NCI-H187 (cell line): ENCODE measurements around the gene EHBP1L1.
A peak's percentile ranks its signal among the peaks of the same experiment; 100 is the strongest.
"Not testable (repeated sequence)": the region's sequence is repeated elsewhere in the genome, so short reads cannot be mapped to it uniquely, and the experiment has no call there.

Source experiments
- DNase-seq, 2 experiments: peaks; one replicate each; lab custom pipeline; 2025; lab: John Stamatoyannopoulos, UW

The EHBP1L1 gene

DNA sequence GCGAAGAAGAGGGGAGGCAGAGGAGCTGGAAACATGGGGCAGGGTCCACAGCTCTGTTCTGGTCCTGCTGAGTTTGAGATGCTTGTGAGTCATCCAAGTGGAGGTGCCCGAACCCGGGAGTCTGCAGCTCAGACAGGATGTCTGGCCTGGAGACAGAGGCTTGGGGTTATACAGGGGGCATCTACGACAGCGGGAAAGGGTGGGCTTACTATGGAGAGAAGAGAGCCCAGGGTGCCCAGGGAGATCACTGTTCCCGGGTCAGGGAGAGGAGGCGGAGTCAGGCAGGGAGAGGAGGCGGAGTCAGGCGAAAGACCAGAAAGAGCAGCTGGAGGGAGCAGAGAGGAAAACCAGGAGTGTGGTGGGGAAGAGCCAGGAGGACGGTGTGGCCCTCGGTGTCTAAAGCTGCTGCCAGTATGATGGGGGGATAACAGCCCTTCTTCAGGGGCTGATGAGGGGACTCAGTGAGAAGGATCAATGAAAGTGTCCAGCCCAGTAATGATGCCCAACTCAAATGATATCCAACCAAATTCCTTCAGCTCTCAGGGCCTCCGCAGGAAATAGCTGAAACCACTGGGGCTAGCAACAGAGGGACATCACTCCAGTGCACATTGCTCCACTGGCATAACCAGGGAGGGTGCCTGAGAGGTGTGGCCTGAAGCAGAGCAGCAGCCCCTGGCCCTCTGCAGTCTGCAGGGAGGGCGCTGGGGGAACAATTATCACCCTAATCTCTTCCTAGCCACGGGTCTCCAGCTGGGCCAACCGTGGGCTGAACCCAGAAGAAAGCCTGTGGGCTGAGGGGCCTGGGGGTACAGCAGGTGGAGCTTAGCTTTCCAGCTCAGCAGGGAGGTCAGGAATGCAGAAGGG lies 15.1 kb upstream of the EHBP1L1 start:
- DNase-seq: no peak

DNA sequence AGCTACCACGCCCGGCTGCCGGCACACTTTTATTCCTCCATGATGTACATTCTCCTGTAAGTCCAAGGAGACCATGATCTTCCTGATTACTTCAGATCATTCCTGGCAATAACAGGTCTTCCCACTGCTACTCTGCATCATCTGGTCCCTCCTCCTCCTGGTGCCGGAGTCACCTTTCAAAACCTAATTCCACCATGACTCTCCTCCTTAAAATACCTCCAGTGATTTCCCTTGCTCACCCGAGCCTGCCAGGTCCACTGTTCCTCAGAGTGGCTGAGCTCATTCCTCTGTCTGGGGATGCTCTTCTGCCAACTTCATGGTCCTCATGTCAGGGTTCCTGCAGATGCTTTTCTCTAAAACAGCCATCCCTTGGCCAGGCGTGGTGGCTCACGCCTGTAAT lies 13.8 kb upstream of the EHBP1L1 start:
- DNase-seq: no peak

DNA sequence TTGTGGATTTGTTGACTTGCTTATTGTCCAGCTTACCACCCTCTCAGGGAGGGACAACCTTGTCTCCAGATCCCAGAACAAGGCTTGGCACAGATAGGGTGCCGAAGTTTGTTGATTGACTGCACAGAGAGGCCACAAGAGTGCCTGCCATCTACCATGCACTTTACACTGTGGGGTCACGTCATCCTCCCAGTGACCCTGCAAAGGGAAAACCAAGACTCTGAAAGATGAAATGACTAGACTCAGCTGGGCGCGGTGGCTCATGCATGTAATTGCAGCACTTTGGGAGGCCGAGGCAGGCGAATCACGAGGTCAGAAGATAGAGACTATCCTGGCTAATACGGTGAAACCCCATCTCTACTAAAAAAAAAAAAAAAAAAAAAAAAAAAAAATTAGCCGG lies 13.1 kb upstream of the EHBP1L1 start:
- DNase-seq: no peak

DNA sequence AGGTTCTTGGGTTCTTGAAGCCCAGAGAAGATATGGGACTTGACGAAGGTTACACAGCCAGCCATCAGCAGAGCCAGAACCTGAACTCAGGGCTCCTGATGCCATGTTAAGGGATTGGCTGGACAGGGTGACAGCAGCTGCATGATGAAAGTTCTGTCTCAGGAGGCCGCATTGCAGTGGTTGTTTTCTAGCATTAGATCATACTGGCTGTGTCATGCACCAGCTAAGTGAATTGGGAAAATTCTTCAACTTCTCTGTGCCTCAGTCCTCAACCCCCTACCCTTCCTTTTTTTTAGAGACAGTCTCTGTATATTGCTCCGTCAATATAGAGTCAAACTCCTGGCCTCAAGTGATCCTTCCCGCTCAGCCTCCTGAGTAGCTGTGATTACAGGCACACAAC lies 12.3 kb upstream of the EHBP1L1 start:
- no peak for DNase-seq

DNA sequence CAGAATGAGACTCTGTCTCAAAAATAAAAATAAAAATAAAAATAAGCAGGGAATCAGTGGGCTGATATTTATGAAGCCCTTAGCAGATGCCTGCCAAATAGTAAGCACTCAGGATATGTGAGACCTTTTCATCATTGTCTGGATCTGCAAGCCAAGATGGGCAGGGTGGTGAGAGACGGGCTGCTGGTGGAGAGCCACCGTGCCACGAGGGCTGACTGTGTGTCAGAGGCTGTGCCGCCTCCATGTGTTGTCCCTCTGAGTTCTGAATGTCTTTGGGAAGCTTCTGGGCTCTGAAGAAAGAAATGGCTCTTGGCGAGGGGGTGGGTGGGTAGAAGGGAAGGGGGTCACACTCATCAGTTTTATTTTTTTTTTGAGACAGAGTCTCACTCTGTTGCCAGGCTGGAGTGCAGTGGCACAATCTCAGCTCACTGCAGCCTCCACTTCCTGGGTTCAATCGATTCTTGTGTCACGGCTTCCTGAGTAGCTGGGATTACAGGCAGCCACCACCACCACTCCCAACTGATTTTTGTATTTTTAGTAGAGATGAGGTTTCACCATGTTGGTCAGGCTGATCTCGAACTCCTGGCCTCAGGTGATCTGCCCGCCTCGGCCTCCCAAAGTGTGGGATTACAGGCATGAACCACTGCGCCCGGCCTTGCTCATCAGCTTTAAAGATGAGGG lies 10.8 kb upstream of the EHBP1L1 start:
- not testable (repeated sequence) for DNase-seq

DNA sequence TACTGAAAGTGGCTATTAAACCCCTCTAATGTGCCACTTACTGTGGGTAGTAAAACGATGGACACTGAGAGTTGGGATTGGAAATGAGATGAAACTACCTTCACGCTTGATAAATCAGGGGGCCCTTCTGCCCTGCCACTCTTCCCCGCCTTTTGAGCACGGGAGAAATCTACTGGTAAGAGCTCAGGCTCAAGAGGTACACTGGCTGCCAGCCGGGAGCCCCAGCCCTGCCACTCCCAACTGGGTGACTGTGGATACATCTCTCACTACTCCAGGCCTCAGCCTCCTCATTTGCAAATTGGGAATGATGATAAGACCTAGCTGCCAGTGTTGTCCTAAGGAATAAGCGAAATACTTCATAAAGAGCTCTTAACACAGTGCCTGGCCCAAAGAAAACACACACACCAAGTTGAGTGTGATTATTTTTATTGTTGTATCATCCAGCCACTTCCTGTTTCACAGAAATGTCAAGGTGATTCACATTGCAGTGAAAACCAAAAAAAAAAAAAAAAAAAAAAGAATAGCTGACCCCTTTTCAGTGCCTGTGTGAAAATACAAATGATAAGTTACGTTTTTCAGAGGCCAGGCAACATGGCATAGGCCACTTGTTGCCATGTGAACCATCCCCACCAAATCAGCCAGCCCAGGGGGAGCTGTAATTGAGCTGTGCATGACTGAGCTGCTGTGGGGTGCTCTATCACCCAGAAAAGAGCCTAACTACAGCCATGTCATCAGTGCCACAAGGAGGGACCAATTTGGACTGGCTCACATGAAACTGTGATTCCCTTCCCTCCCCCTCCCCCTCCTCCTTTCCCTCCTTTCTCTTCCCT lies 10.0 kb upstream of the EHBP1L1 start:
- DNase-seq: peak; percentile 22 to 59

DNA sequence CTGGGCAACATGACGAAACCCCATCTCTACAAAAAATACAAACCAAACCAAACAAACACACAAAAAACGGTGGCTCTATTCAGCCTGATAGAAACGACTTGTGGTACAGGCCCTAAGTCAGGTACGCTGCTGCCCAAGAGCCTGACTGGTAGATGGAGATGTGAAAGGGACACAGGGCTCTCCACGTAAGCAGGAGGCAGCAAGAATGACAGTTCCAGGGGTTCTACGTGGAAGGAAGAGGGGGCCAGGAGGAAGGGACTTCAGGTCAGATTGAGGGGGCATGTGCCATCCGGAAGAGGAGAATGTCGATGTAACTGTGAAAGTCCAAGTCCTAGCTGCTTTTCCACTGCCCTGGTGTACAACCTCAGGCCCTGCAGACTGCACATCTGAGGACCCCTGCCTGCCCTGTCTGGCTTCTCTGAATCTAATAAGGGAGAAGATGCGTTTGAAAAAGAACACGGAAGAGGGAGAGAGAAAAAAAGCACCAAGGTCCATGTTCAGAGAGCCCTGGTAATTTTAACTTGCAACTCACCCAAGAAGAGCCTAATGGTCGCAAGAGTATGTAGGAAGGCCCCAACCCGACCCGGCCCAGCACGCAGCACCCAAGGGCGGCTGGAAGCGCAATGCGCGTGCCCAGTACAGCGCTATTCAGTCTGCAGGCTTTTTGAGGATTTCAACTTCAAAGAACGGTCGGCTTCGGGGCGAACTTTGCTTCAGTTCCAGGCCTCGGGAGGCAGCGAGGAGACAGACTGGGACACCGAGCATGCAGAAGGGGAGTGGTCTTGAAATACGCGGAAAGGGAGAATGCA lies 6.5 kb upstream of the EHBP1L1 start:
- no peak for DNase-seq

DNA sequence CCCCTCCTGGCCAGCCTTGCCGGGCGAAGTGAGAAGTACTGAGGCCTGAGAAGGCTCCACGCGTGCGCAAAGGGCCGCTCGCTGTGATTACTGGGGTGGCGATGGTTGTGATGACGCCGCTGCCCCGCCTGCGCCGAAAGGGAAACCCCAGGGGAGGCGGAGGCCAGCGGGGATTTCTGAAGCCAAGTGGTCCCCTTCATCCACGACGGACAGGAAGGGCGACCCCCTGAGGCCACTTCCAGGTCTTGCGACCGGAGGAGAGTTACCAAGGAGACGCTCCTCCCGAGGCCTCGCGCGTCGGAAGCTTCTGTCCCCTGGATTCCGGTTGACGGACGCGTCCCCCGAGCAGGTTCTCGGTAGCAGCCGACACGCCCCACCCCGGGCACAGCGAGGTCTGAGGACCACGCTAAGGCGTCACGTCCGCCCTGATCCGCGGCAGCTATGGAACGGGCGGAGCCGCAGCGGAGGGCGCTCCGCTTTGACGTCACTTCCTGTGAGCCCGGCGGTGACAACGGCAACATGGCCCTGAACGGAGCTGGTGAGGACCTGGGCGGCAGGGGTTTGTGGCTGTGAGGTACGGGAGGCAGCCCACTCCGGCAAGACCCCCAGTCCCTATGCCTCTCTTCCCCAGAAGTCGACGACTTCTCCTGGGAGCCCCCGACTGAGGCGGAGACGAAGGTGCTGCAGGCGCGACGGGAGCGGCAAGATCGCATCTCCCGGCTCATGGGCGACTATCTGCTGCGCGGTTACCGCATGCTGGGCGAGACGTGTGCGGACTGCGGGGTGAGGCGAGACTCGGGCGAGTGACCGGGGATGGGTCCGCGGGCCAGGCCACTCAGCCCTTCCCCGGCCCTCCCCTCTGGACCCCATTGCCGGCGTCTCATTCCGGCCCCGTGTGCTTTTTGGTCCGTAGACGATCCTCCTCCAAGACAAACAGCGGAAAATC lies 5.6 kb upstream of the EHBP1L1 start, which contains the start of gene ZNRD2:
Gene ZNRD2 (plus strand): TSS at position 505 of the 946 bp plus-strand sequence. CDS start 15 bp downstream, at position 520.
- DNase-seq: peak; percentile 90 to 93

DNA sequence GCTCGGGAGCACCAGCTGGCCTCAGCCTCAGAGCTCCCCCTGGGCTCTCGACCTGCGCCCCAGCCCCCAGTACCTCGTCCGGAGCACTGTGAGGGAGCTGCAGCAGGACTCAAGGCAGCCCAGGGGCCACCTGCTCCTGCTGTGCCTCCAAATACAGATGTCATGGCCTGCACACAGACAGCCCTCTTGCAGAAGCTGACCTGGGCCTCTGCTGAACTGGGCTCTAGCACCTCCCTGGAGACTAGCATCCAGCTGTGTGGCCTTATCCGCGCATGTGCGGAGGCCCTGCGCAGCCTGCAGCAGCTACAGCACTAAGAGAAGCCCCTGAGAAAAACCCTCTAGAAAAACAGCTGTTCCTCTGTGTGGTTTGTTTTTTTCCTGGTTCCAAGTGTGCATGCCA lies 4.4 kb upstream of the EHBP1L1 start:
- no peak for DNase-seq

DNA sequence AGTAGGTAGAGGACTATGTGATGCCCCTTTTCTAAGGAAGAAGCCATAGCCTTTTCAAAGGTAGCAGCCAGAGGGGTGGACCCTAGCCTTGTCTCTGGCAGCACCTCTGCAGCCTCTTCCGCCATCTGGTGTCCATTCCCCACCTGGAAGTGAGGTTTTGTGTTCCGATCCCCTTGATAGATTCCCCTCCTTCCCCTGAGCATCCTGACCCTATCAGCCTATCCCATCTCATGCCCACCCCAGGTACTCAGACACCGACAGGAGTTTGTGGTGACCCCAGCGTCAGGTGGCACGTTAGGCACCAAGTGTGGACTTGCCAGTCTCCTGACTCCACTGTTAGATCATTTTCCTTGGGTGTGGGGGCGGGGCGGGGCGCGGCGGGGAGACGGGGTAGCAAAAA lies 3.9 kb upstream of the EHBP1L1 start:
- no peak for DNase-seq

DNA sequence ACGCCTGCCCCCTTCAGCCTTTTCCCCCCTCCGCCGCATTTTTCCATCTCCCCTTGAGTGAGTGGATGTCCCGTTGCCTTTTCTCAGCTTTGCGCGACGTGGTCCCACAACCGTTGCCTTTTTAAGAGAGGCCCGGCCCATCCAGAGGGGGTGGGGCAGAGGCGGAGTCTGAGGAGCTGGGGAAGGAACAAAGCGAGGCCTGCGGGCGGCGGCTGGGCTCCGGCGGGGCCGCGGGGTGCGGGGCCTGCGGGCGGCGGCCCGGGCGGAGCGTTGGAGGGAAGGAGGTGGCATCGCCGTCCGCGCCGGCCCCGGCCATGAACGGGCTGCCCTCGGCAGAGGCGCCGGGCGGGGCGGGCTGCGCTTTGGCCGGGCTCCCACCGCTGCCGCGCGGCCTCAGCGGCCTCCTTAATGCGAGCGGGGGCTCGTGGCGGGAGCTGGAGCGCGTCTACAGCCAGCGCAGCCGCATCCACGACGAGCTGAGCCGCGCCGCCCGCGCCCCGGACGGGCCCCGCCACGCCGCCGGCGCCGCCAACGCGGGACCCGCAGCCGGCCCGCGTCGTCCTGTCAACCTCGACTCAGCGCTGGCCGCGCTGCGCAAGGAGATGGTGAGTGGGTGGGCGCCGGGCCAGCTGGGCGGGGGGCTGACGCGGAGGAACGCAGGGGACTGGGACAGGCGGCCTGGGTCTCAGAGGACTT lies 3.3 kb upstream of the EHBP1L1 start, which contains the start of gene FAM89B:
Gene FAM89B (plus strand): TSS at position 183 of the 696 bp plus-strand sequence. CDS start 132 bp downstream, at position 315.
- peak in 1 of 2 experiments; percentile 31 for DNase-seq

DNA sequence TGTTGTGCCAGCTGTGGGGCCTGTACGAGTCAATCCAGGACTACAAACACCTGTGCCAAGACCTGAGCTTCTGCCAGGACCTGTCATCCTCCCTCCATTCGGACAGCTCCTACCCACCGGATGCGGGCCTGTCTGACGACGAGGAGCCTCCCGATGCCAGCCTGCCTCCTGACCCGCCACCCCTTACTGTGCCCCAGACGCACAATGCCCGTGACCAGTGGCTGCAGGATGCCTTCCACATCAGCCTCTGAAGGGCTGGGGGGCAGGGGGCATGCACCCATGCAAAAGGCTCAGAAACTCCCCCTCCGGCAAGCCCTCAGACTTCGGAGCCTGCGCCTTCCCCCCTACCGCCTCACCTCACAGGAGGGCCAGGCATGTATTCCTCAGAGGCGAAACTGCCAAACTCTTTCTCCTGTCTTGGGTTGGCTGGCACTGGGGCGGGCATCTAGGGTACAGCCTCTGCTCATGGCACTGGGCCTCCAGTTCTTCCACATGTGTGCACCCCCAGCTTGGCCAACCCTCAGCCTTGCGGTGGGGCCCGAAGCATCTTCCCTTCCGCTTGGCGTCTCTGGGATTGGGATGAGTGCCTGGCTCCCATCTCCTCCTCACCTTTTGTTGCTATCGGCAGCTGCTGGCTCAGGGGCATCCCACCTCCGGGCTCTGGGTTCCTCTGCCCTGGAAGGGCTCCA lies 2.3 kb upstream of the EHBP1L1 start:
- no peak for DNase-seq

DNA sequence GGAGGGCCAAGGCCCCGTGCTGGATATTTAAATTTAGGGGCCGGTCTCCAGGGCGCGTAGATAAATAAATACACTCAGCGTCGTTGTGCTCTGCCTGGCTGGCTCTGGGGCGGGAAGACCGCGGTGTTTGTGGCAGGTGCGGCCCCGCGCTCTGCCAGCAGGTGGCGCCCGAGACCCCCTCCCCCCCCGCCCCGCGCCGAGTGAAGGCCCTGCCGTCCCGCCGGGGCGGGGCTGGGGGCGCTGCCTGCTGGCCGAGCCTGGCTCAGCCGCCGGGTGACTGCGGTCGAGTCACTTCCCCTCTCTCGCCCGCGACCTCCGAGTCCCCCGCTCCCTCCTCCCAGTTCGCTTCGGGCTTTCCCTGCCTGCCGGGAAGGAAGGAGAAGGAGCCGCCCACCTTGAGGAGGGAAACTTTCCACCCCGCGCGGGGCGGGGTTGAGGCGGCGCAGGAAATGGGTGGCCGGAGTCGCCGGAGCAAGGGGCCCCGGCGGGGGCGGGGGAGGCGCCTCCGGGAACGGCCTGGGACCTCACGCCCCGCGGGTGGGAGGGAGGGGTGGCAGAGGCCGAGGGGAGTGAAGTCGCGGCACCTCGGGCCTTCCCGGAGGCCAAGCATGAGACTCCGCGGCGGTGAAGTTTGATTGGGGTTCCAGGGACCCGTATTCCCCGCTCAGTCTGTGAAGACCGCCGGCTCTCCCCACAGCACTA lies 1.6 kb upstream of the EHBP1L1 start:
- peak; percentile 47 to 48 for DNase-seq

DNA sequence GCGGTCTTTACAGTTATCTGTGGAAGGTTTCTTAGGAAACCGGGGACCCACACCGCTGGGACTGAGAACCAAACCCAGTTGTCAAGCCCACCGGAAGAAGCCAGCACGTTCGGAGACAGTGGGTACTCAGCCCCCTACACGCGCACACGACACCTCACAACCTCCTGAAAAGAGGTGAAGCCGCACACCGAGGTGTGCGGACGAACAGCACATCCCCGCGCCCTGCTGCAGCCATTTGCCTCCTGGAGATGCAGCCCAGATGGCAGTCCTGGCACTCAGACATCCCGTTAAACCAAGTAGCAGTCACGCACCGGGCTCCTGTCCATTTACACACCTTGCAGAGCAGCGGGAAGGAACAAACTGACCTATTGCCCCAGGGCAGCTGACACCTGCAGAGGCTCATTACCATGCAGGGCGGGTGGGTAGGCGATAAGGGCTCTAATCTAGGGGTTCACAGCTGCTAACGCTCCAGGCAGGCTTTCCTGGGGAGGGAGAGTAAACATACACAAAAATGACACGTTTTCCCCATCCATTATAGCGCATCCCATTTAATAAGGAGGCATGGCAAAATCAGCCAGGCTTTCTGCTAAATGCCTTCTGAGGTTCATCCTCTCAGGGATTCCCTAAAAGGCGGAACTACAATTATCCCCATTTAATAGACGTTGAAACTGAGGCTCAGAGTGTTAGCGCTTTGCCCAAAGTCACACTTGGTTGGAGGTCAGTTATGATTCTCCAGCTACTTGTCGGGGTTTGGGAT lies 864 bp upstream of the EHBP1L1 start:
- no peak for DNase-seq

DNA sequence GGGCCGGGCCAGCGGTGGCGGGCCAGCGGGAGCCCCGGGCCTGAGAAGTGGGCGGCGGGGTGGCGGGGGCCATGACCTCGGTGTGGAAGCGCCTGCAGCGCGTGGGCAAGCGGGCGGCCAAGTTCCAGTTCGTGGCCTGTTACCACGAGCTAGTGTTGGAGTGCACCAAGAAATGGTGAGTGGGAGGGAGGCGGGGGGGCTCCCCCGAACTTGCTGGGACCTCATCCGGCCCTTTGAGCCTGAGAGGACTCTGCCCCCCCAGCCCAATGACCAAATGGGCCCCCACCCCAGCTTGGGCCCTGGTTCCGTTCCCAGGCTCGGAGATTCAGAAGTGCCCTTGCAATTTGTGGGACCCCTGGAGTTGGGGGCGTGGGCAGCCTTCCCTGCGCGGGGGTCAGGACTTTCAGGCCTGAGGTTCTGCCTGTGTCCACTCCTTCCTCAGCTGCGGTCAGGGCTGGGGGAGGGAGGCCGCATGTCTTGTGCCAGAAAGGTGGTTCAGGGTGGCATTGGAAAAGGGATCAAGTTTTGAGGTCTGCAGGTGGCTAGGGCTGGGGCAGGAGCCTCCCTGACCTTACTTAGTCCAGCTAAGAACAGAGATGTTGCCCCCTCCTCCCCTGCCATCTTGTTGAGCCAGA lies 496 bp downstream of the EHBP1L1 start:
- DNase-seq: no peak

DNA sequence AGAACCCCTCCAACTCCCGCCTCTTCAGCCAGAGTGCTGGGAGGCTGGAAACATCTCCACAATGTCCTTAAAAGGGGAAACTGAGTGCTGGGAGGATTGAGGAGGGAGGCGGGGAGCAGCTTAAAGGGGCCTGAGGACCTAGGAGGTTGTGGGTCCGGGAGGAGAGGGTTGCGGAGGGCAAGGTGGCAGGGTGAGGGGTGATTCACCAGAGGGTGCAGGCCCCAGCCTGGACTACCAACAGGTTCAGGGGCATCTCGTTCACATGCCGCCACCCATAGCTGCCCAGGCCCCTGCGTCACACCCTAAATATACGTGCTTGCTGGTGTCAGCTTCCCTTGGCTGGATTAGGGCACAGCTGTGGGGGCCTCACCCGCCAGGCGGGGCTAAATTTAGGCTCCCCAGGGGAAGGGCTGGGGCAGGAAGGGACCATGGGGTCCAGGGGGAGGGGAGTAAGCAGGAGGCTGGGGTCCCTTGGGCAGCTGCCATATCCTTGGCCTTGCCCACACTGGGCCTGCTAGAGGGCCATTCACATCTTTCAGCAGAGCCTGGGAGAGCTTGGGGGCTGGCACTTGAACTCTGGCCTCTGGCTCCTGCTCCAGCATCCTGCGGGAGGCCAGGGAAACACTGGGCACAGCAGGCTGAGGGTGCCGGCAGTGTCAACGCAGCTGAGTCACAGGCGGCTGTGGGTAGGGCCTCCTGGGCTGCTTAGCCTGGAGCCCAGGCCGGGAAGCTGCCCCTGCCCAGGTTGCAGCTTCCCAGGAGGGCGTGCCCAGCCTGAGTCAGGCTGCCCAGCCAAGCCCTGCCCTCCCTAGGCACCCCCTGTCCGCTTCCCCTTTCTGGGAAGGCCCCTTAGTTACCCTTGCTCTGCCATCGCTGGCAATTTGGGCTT lies 1.3 kb downstream of the EHBP1L1 start:
- DNase-seq: no peak
